Activated CD4-positive, alpha-beta T cell treated with anti-CD3 and anti-CD28 coated beads for 24 hours (primary cell): Measurements from ENCODE around the gene OTOG.

ENCODE experiments used
- DNase-seq, 2 donors: peaks; one replicate each; pipeline ENCODE4 v3.0.0-alpha.2; 2020; ENCODE audit warnings: low read depth in 2 of 2

Gene OTOG

GRCh38 chr11:17633987-17634775 is 87.1 kb downstream of the OTOG start:
- no peak for DNase-seq

GRCh38 chr11:17634776-17635550 is 87.9 kb downstream of the OTOG start:
- DNase-seq = no peak

- DNase-seq = no peak
Observed at GRCh38 chr11:17635551-17635938, 88.5 kb downstream of the OTOG start.

- no peak for DNase-seq
Observed at GRCh38 chr11:17636721-17637120, 89.7 kb downstream of the OTOG start.

- no peak for DNase-seq
Observed at GRCh38 chr11:17637901-17638300, 90.8 kb downstream of the OTOG start.

GRCh38 chr11:17638311-17638710 is 91.3 kb downstream of the OTOG start:
- no peak for DNase-seq

GRCh38 chr11:17639091-17639490 is 92.0 kb downstream of the OTOG start:
- no peak for DNase-seq

- DNase-seq = no peak
Observed at GRCh38 chr11:17639781-17640180, 92.7 kb downstream of the OTOG start.

GRCh38 chr11:17640493-17641164 is 93.6 kb downstream of the OTOG start:
- DNase-seq = no peak

GRCh38 chr11:17641792-17642350 is 94.8 kb downstream of the OTOG start:
- DNase-seq = no peak

- no peak for DNase-seq
Observed at GRCh38 chr11:17642370-17642769, 95.3 kb downstream of the OTOG start.

GRCh38 chr11:17642980-17643379 is 95.9 kb downstream of the OTOG start:
- DNase-seq = no peak

- DNase-seq = no peak
Observed at GRCh38 chr11:17643506-17644405, 96.7 kb downstream of the OTOG start.

GRCh38 chr11:17645190-17645970 is 98.3 kb downstream of the OTOG start:
- no peak for DNase-seq

GRCh38 chr11:17646451-17647145 is 99.5 kb downstream of the OTOG start:
- no peak for DNase-seq

GRCh38 chr11:17648528-17648927 is 101.5 kb downstream of the OTOG start:
- DNase-seq = no peak

- DNase-seq = no peak
Observed at GRCh38 chr11:17649261-17649660, 102.2 kb downstream of the OTOG start.

- DNase-seq = no peak
Observed at GRCh38 chr11:17649696-17650095, 102.6 kb downstream of the OTOG start.

GRCh38 chr11:17650127-17650911 is 103.3 kb downstream of the OTOG start:
- DNase-seq = no peak
